SH-SY5Y (cell line): ENCODE measurements around the gene ADGRL3.

Experiments used
- GATA2 ChIP-seq: IDR thresholded peaks from 2 replicates; pipeline ENCODE4 v1.6.1; 2011; ENCODE audit warnings: mild to moderate bottlenecking, low read depth, low read length
- GATA3 ChIP-seq: IDR thresholded peaks from 2 replicates; pipeline ENCODE4 v1.6.1; 2011; ENCODE audit warnings: low read depth, mild to moderate bottlenecking, low read length, moderate library complexity

GRCh38 chr4:61335241-61335763, 135.2 kb downstream of the ADGRL3 start:
- TF ChIP-seq GATA3 (no peak), GATA2 (no peak)
